ENCODE data around the gene ATP5PB. TPM values are rescaled to one million over a fixed set of nuclear protein-coding genes. Genes with fewer than 3 reads are reported as not detected.

ATP5PB gene
- total RNA-seq, 1 donor from 2014 or later: 329 TPM

DNA sequence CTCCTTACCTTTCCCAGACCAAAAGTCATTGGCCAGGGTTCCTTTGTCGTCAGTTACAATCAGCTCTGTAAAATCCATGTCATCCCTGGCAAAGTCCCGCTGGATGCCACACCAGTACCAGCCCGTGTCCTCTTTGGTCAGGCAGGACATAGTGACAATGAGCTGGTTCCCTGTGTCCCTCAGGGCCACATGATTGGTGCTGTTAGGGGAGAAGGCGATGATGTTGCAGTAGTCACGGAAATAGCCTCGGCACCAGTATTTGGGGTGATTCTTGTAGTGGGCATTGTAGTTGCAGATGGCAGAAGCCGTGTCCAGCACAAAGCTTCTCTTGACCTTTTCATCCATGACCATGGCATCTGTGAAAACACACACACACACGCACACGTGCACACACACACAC lies 39.4 kb downstream of the ATP5PB start:
- DNase-seq (ENCODE audit: low read depth): no peak
- H3K4me3 ChIP-seq (ENCODE audit: low read depth, low read length): no peak overlapping the region
- no peak for TF ChIP-seq CTCF (conservative IDR thresholded peaks at IDR 0.05; ENCODE audit: low read depth, low read length)

DNA sequence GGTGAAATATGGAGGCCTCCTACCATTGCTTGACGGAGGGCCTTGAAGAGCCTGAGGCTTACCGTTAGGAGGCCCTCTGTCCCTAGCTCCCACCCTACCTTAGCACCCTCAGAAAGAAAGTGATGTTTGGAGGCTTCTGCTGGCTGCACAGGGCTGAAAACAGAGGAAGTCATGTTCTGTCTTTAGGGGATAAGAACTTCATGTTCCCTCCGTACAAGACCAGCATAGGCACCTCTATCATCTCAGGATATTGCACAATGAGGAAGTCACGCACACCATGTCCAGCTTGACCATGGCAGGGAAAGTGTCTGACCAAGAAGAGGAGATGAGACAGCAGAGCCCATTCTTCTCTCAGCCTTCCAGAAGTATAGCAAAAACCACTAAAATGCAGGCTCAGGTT lies 40.3 kb downstream of the ATP5PB start:
- no peak for TF ChIP-seq CTCF (conservative IDR thresholded peaks at IDR 0.05; ENCODE audit: low read depth, low read length)
- H3K4me3 ChIP-seq (ENCODE audit: low read depth, low read length): no peak overlapping the region
- DNase-seq (ENCODE audit: low read depth): no peak

DNA sequence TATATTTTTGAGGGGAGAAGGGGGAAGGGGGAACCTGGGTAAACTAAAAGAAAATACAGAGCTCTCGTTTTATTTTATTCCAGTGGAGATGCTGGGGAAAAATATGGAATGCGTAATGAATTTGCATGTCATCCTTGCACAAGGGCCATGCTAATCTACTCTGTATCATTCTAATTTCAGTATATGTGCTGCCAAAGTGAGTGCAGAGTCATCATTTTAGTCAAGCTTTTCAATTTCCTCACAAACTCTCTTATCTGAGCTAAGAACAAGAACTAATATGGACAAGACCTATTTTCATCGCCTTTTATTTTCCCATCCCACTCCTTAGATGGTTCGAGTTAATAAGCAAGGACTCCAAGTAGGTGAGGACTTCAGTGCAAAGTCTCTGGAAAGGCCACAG lies 41.0 kb downstream of the ATP5PB start:
- no peak for TF ChIP-seq CTCF (conservative IDR thresholded peaks at IDR 0.05; ENCODE audit: low read depth, low read length)
- no peak overlapping the region for H3K4me3 ChIP-seq (ENCODE audit: low read depth, low read length)
- DNase-seq (ENCODE audit: low read depth): no peak

GRCh38 chr1:111491070-111491469 lies 41.8 kb downstream of the ATP5PB start:
- DNase-seq (ENCODE audit: low read depth): no peak
- TF ChIP-seq CTCF (conservative IDR thresholded peaks at IDR 0.05; ENCODE audit: low read depth, low read length): no peak
- no peak overlapping the region for H3K4me3 ChIP-seq (ENCODE audit: low read depth, low read length)

GRCh38 chr1:111496398-111496797 lies 47.1 kb downstream of the ATP5PB start:
- TF ChIP-seq CTCF (conservative IDR thresholded peaks at IDR 0.05; ENCODE audit: low read depth, low read length): no peak
- no peak overlapping the region for H3K4me3 ChIP-seq (ENCODE audit: low read depth, low read length)
- no peak for DNase-seq (ENCODE audit: low read depth)

GRCh38 chr1:111497592-111497991 lies 48.3 kb downstream of the ATP5PB start:
- no peak overlapping the region for H3K4me3 ChIP-seq (ENCODE audit: low read depth, low read length)
- no peak for DNase-seq (ENCODE audit: low read depth)
- TF ChIP-seq CTCF (conservative IDR thresholded peaks at IDR 0.05; ENCODE audit: low read depth, low read length): no peak

DNA sequence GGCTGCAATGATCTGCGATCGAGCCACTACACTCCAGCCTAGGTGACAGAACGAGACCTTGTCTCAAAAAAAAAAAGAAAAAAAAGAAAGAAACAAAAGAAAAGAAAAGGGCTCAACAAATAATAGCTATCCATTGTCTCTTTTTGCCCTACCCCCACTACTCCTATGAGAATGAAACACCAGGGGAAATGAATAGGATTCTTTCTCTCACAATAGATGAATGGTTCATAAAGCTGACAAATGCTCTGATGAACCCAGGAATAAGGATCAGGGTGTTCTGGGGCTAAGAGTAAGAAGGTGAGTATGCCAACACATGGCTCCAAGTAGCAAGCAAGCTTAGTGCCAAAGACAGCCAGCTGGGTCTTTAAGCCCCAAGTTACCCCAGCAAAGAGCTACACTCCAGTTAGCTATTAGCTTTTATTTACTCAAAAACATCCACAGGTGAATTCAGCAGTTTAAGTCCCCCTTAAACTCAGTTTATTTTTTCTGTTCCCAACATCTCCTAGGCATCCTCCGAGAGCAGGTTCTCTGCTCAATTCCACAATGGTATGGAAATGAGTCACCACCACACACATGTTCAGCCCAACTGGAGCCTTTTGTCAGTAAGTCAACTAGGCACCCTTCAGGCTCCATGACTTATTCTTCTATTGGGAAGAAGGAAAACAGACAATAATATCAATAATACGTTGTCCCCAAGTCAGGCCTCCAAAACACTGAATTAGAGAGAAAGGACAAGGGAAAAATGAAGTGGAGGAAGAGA lies 49.9 kb downstream of the ATP5PB start:
- no peak for TF ChIP-seq CTCF (conservative IDR thresholded peaks at IDR 0.05; ENCODE audit: low read depth, low read length)
- no peak for DNase-seq (ENCODE audit: low read depth)
- no peak overlapping the region for H3K4me3 ChIP-seq (ENCODE audit: low read depth, low read length)

All from epithelial cell of proximal tubule (primary cell).